IgD-negative memory B cell (primary cell): ENCODE measurements around the gene LAGE3. TPM values are rescaled to one million over a fixed set of nuclear protein-coding genes. Genes with fewer than 3 reads are reported as not detected.
A peak's percentile ranks its signal among the peaks of the same experiment; 100 is the strongest.
"Not testable (repeated sequence)": the region's sequence is repeated elsewhere in the genome, so short reads cannot be mapped to it uniquely, and the experiment has no call there.

Experiments used
- H3K27ac Mint-ChIP-seq, 3 donors: one replicate each; pipeline ENCODE4 v1.8.0; 2020 to 2022; ENCODE audit warnings: mild to moderate bottlenecking in 3 of 3, mixed read lengths in 3 of 3, moderate library complexity in 1 of 3
- H3K27me3 Mint-ChIP-seq: one replicate; pipeline ENCODE4 v1.8.0; 2021; ENCODE audit warnings: mixed read lengths
- H3K36me3 Mint-ChIP-seq: one replicate; pipeline ENCODE4 v1.8.0; 2020; ENCODE audit warnings: mild to moderate bottlenecking, mixed read lengths
- H3K4me1 Mint-ChIP-seq, 3 donors: one replicate each; pipeline ENCODE4 v1.8.0; 2020 to 2022; ENCODE audit warnings: mixed read lengths in 3 of 3, mild to moderate bottlenecking in 1 of 3
- H3K4me3 Mint-ChIP-seq, 4 donors: one replicate each; pipeline ENCODE4 v1.8.0; 2020 to 2022; ENCODE audit warnings: mild to moderate bottlenecking in 4 of 4, mixed read lengths in 4 of 4, moderate library complexity in 3 of 4
- H3K9me3 Mint-ChIP-seq, 3 donors: one replicate each; pipeline ENCODE4 v1.8.0; 2020 to 2021; ENCODE audit warnings: mixed read lengths in 3 of 3, mild to moderate bottlenecking in 1 of 3
- polyA plus RNA-seq: library from polyadenylated mRNA; unstranded; fragments of 300-500 nt; fragmentation: Illumina TruSeq; gene quantifications from one replicate; pipeline ENCODE4 v1.2.3, GENCODE V29; 2021

LAGE3 gene
- polyA plus RNA-seq, 1 donor from 2014 or later, result 51.7 TPM

DNA sequence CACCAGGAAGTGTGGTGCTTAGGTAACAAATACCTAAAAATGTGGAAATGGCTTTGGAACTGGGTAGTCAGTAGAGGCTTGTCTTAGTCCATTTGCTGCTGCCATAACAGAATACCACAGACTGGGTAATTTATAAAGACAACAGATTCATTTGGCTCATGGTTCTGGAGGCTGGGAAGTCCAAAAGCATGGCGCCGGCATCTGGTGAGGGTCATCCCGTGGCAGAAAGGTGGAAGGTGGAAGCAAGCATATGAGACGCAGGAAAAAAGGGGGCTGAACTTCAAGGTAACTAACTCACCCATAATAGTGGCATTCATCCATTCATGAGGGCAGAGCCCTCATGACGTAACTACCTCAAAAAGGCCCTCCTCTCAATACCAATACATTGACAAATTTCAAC lies 30.4 kb upstream of the LAGE3 start:
- Mint-ChIP-seq H3K4me1 (peaks cover 0 to 2% (median 0%) of the 10 kb centered on the region in 3 donors), H3K27me3 (peaks cover 2% of the 10 kb centered on the region), H3K27ac (peak overlapping the region in 1 of 3 donors; percentile 5), H3K36me3 (peaks cover 4% of the 10 kb centered on the region), H3K9me3 (peaks cover 2 to 5% (median 4%) of the 10 kb centered on the region in 3 donors), H3K4me3 (peak overlapping the region in 1 of 4 donors; percentile 52)

DNA sequence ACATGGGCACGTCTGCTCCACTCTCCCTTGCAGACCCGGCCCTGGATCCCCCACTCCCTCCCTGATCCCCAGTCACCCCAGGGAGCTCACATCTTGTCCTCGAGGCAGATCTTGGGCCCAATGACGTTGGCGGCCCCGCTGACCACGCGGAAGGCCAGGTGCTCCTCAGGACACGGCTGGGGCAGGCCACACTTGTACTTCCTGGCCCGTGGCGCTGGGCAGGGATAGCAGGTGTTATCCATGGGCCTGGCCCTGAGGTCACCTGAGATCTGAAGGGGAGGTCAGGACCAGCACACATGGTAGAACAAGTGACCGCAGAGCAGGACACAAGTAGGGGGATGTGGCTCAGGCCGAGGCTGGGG lies 29.3 kb upstream of the LAGE3 start:
- Mint-ChIP-seq H3K9me3 (peaks cover 2 to 5% (median 2%) of the 10 kb centered on the region in 3 donors), H3K27me3 (peaks cover 2% of the 10 kb centered on the region), H3K4me1 (peaks cover 0 to 2% (median 0%) of the 10 kb centered on the region in 3 donors), H3K36me3 (peaks cover 4% of the 10 kb centered on the region), H3K4me3 (no peak overlapping the region), H3K27ac (peak overlapping the region in 1 of 3 donors; percentile 44)

DNA sequence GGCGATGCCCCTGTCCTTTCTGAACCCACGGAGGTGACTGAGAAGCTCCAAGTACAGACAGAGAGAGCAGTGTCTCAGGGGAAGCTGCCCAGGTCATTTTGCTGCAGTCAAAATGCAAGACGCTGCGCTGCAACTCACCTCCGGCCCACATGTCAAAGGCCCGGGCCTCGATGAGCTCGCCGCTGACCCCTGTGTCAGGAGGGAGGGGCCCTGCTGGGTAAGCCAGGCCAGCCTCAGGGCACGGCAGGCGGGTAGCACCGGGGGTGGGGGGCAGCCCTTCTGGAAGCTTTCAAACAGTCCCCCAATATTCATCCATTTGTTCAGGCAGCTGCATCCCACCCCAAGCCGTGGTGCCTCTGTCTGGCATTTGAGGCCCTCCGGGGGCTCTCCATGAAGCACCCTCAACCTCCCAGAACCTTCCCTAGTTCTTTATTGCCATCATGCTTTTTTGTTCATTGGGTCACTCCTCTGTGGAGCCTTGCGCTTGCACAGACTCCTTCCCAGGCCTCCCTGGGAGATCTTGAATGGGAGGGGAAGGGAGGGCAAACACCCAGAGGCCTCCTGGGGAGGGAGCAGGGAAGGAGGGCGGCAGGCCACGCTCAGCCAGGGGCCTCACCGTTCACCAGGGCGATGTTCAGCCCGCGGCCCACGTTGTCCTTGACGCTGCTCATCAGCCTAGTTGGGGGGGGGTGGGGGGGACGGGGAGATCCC lies 28.7 kb upstream of the LAGE3 start:
- no peak overlapping the region for H3K4me3 Mint-ChIP-seq
- no peak overlapping the region for H3K27ac Mint-ChIP-seq
- peaks cover 4% of the 10 kb centered on the region for H3K36me3 Mint-ChIP-seq
- H3K27me3 Mint-ChIP-seq, result peaks cover 2% of the 10 kb centered on the region
- H3K4me1 Mint-ChIP-seq, result peaks cover 0 to 2% (median 0%) of the 10 kb centered on the region in 3 donors
- H3K9me3 Mint-ChIP-seq, result peaks cover 2 to 5% (median 2%) of the 10 kb centered on the region in 3 donors

DNA sequence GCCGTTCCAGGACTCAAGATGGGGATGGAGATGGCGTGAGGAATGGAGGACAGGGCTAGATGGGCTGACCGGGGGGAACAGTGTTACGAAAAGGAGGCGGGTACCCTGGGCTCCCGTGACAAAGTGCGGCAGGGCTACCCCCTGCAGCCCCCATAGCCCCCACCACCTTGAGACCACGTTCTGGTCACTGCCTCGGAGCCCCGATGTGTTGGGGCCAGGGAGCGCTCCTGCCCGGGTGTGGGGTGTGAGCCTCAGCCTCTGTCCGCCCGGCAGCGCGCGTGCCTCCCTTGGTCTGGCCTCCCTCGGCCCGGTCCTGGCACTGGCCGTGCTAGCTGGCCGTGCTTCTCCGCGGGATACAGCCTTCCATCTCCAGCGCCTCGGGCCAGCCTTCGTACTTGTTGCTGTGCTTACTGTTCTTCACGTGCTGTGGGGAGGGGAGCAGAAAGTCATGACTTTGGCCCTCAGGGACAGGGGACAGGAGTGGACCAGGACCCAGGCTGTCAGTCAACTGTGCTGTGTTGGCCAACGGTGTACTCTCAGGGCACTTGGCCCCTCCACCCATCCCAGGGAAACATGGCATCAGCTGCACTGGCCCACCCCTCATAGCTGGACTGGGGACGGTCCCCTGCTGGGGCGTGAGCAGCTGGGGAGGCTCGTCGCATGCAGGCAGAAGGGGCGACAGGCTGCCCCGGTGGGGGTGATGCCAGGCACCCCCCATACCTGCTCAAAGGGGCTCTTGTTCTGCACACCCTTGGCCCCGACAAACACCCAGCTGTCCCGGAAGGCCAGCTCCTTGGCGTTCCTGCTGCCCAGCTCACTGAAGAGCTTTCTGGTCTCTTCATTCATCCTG lies 27.6 kb upstream of the LAGE3 start:
- H3K4me1 Mint-ChIP-seq, result peaks cover 0 to 2% (median 0%) of the 10 kb centered on the region in 3 donors
- peaks cover 2% of the 10 kb centered on the region for H3K27me3 Mint-ChIP-seq

DNA sequence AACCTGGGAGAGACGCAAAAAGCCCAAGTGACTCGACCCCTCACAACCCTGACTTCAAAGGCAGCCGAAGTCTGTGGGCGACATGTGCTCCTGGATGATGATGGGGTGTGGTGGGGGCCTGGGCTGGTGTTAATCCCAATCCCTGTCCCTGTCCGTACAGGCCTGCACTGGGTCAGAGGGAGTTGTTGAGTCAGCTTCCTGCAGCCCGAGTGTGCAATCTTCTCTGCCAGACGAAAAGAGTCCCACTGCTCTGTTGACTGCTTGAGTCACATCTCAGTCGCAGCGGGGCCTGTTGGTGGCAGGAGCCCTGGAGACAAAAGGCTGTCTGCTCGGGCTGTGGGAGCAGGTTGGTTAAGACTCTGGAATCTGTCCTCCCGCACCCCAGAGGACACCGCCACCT lies 26.7 kb upstream of the LAGE3 start:
- H3K27me3 Mint-ChIP-seq, result peaks cover 2% of the 10 kb centered on the region
- H3K9me3 Mint-ChIP-seq, result peaks cover 2 to 5% (median 2%) of the 10 kb centered on the region in 3 donors
- H3K4me1 Mint-ChIP-seq, result no peaks in the 10 kb centered on the region

More for the DNA sequence above, 27.6 kb upstream of the LAGE3 start:
- Mint-ChIP-seq H3K27ac (no peak overlapping the region), H3K4me3 (no peak overlapping the region), H3K9me3 (peaks cover 2 to 5% (median 2%) of the 10 kb centered on the region in 3 donors), H3K36me3 (peaks cover 4% of the 10 kb centered on the region)

DNA sequence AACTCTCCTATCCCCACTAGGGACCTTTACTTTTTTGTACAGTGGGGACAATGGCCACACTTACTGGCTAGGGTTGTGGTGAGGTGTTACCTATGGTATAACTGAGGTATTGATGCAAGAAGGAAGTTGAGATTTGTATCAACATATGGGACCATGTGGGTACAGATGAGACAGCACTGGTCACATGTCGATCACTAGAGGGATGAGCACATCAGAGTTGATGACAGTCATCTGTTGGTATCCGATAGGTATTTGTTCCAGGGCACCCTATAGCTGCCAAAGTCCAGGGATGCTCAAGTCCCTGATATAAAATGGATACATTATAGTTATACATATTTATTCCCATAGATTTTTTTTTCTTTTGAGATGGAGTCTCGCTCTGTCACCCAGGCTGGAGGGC lies 23.9 kb upstream of the LAGE3 start:
- peaks cover 2% of the 10 kb centered on the region for H3K27me3 Mint-ChIP-seq
- H3K4me1 Mint-ChIP-seq, result peaks cover 0 to under 1% (median under 1%) of the 10 kb centered on the region in 3 donors
- peaks cover 2% of the 10 kb centered on the region for H3K36me3 Mint-ChIP-seq
- H3K27ac Mint-ChIP-seq, result no peak overlapping the region
- H3K4me3 Mint-ChIP-seq, result no peak overlapping the region
- no peaks in the 10 kb centered on the region for H3K9me3 Mint-ChIP-seq

More for the DNA sequence above, 26.7 kb upstream of the LAGE3 start:
- no peak overlapping the region for H3K27ac Mint-ChIP-seq
- peaks cover 4% of the 10 kb centered on the region for H3K36me3 Mint-ChIP-seq
- no peak overlapping the region for H3K4me3 Mint-ChIP-seq

DNA sequence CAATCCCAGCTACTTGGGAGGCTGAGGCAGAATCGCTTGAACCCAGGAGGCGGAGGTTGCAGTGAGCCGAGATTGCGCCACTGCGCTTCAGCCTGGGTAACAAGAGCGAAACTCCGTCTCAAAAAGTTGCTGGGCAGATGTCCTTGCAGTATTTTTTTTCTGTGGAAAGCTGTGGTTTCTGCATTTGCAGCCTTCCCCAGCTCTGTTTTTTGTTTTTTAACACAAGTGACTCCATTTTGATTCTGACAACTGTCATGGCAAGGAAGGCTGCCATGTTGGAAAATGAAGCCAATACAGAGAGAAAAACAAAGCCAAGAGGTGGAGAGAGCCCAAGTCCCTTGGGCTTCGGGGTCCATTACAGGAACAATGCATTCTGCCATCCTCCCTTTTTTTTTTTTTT lies 23.0 kb upstream of the LAGE3 start:
- H3K9me3 Mint-ChIP-seq, result no peaks in the 10 kb centered on the region
- peaks cover 4% of the 10 kb centered on the region for H3K36me3 Mint-ChIP-seq
- peaks cover 2% of the 10 kb centered on the region for H3K27me3 Mint-ChIP-seq
- H3K4me1 Mint-ChIP-seq, result peaks cover 0 to 7% (median 3%) of the 10 kb centered on the region in 3 donors
- no peak overlapping the region for H3K27ac Mint-ChIP-seq
- H3K4me3 Mint-ChIP-seq, result no peak overlapping the region

DNA sequence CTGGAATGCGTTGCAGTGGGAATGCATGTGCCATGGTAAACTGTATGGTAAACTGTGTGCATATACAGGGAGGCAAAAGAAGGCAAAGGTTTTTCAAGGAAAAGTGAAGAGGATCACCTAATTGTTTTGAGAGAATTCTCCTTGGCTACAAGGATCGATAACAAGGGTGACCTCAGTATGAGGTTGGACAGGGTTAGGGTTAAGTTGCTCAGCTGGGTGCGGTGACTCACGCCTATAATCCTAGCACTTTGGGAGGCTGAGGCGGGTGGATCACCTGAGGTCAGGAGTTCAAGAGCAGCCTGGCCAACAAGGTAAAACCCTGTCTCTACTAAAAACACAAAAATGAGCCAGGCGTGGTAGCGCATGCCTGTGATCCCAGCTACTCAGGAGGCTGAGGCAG lies 22.3 kb upstream of the LAGE3 start:
- H3K9me3 Mint-ChIP-seq, H3K27me3 Mint-ChIP-seq, H3K4me1 Mint-ChIP-seq, H3K4me3 Mint-ChIP-seq, H3K27ac Mint-ChIP-seq, H3K36me3 Mint-ChIP-seq: not testable (repeated sequence)

DNA sequence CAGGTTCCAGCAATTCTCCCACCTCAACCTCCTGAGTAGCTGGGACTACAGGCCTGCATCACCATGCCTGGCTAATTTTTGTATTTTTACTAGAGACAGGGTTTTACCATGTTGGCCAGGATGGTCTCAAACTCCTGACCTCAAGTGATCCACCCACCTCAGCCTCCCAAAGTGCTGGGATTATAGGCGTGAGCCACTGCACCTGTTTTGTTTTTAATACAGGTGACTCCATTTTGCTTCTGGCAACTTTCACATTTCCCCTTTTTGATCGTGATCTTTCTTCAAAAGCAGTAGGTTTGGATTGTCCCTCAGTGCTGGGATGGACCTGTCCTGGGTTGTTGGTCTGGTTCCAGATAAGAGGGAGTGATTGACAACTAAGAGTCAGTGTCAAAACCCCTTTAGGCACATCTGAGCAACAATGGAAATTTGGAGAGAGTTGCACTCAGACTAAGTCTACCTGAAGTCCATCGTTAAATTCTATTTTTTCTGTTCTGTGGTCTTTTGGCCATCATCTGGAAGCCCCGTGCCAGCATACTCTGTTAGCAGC lies 17.6 kb upstream of the LAGE3 start:
- not testable (repeated sequence) for H3K27me3 Mint-ChIP-seq, H3K4me1 Mint-ChIP-seq, H3K36me3 Mint-ChIP-seq, H3K9me3 Mint-ChIP-seq
- Mint-ChIP-seq H3K4me3 (peak overlapping the region in 1 of 4 donors; percentile 29), H3K27ac (peak overlapping the region in 1 of 3 donors; percentile 53)

DNA sequence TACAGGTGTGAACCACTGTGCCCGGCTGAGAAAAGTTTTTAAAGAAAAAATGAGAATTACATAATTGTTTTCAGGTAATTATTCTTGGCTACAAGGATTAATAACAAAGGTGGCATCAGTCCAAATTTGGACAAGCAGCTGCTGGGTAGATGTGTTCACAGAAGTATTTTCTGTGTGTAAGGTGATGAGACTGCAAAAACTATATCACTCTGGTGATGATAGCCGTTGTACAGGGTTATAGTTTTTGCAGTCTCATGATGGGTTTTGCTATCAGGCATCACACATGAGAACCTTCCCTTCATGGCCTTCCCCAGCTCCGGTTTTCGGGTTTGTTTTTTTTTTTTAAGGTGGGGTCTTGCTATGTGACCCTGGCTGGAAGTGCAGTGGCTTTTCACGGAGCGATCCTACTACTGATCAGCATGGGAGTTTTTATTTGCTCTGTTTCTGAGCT lies 16.4 kb upstream of the LAGE3 start:
- Mint-ChIP-seq H3K36me3 (peaks cover 3% of the 10 kb centered on the region), H3K27ac (no peak overlapping the region), H3K27me3 (peaks cover 2% of the 10 kb centered on the region), H3K9me3 (no peaks in the 10 kb centered on the region), H3K4me3 (no peak overlapping the region), H3K4me1 (peaks cover 3 to 10% (median 5%) of the 10 kb centered on the region in 3 donors)

DNA sequence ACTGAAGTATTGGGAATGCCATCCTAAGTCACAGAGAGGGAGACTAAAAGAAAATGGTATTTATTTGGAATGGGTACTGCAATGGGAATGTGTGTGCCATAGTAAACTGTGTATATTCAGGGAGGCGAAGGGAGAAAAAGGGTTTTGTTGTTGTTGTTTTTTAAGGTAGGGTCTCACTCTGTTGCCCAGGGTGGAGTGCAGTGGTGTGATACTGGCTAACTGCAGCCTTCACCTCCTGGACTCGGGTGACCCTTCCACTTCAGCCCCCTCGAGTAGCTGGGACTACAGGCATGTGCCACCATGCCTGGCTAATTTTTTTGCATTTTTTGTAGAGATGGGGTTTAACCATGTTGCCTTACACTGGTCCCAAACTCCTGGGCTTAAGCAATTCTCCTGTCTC lies 15.6 kb upstream of the LAGE3 start:
- no peak overlapping the region for H3K4me3 Mint-ChIP-seq
- peaks cover 3% of the 10 kb centered on the region for H3K36me3 Mint-ChIP-seq
- H3K27ac Mint-ChIP-seq, result no peak overlapping the region
- no peaks in the 10 kb centered on the region for H3K9me3 Mint-ChIP-seq
- peaks cover 4 to 10% (median 5%) of the 10 kb centered on the region in 3 donors for H3K4me1 Mint-ChIP-seq
- peaks cover 2% of the 10 kb centered on the region for H3K27me3 Mint-ChIP-seq

DNA sequence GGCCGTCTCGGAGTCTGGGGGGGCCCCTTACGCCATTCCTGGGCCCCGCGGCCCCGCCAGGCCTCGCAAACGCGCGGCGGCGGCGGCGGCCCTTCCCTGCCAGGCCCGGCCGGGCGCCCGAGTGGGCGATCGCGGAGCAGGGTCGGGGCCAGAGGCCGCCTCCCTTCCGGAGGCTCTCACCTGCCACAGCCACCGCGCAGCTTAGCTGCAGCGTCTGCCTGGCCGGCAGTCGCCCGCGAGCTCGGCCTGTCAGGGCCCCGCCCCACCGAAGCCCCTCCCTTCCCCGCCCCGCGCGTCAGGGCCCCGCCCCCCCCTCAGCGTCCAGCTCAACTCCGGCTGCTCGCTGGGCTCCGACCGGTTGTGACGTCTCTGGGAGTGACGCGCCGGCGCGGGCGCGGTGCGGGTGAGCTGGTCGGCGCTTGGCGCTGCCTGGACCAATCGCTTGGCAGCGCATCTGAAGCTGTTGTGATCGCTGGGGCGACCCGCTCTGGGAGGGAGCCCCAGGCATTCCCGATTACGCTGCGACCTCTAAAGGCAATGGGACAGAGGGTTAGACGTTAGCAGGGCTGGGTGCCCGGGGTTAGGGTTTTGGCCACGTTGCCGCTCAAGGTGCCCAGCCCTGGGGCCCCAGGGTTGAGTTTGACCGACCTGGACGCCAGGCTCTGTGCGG lies 11.5 kb upstream of the LAGE3 start, which contains the start of gene SLC10A3:
Gene SLC10A3, minus strand, starts transcription at position 216 of the 670 bp plus-strand sequence. CDS start 1,689 bp downstream, outside the sequence.
- Mint-ChIP-seq H3K27ac (peak within 1 kb of the TSS; percentile 96 to 97 (median 96)), H3K9me3 (no peaks in the 10 kb centered on the region), H3K4me1 (peaks cover 5 to 12% (median 9%) of the 10 kb centered on the region in 3 donors), H3K4me3 (peak within 1 kb of the TSS; percentile 88 to 97 (median 96)), H3K36me3 (no peaks in the 10 kb centered on the region), H3K27me3 (peaks cover 1% of the 10 kb centered on the region)

DNA sequence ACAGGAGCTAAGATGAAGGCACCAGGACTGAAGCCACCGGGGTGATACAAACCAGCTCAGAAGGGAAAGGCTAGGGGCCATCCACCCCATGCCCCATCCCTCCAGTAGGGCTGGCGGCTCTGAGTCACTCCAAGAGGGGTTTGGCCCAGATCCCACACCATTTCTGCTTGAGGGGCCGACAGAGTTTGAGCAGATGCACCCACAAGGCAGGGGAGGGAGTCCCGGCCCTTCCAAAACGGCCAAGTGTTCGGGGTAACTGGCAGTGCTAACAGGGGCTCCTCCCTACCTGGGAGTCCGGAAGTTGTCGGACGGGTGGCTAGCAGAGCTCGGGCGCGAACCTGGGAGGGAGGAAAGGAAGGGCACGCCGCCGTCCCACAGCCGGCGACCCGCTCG lies 10.9 kb upstream of the LAGE3 start:
- peaks cover 5 to 12% (median 9%) of the 10 kb centered on the region in 3 donors for H3K4me1 Mint-ChIP-seq
- no peaks in the 10 kb centered on the region for H3K36me3 Mint-ChIP-seq
- peak overlapping the region; percentile 58 to 91 (median 87) for H3K27ac Mint-ChIP-seq
- peak overlapping the region; percentile 87 to 96 (median 94) for H3K4me3 Mint-ChIP-seq
- H3K9me3 Mint-ChIP-seq, result no peaks in the 10 kb centered on the region
- peaks cover 1% of the 10 kb centered on the region for H3K27me3 Mint-ChIP-seq

DNA sequence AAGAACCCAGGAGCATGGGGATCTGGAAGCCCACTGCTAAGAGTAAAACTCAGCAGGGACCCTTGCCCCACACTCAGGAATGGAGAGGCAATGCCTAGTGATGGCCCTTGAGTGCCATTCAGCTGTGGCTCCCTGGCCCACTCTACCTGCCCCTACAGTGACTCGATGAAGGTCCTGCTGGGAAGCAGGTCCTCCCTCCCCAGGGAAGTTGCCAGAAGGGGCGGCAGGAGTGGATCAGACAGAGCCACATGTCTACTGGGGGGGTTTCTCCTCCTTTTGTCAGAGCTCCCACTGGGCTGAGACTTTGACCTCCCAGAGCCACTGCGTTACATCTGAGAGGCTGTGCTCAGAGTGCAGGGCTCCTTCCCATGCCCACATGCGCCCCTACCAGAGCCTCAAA lies 10.1 kb upstream of the LAGE3 start:
- Mint-ChIP-seq H3K27ac (peak overlapping the region in 2 of 3 donors; percentile 58 to 87), H3K36me3 (no peaks in the 10 kb centered on the region), H3K4me3 (peak overlapping the region; percentile 87 to 96 (median 94)), H3K9me3 (no peaks in the 10 kb centered on the region), H3K4me1 (peaks cover 5 to 12% (median 9%) of the 10 kb centered on the region in 3 donors), H3K27me3 (peaks cover 1% of the 10 kb centered on the region)
